AG04450 (cell line): ENCODE data around the gene LASP1. TPM values are rescaled to one million over a fixed set of nuclear protein-coding genes. Genes with fewer than 3 reads are reported as not detected.

ENCODE experiments used
- CTCF ChIA-PET: fragments of 300-600, 350-600 bp; formaldehyde crosslinking; extraction: SDS; loops from one replicate; lab custom pipeline; 2022; ENCODE audit warnings: antibody characterized with exemption, inconsistent platforms; lab: Charles Lee
- POLR2A ChIA-PET: fragments of 350-600 bp; formaldehyde crosslinking; extraction: SDS; loops from one replicate; lab custom pipeline; 2021; ENCODE audit warnings: antibody characterized with exemption, inconsistent platforms; lab: Yijun Ruan, JAX
- DNase-seq: peaks from one replicate; pipeline ENCODE4 v3.0.0-alpha.2; 2011; ENCODE audit warnings: low read depth, low spot score
- H3K27ac ChIP-seq: one replicate; pipeline ENCODE4 v1.5.1; 2012; ENCODE audit warnings: low read depth, low read length, control low read depth
- H3K27me3 ChIP-seq: one replicate; pipeline ENCODE4 v1.6.0; 2012; ENCODE audit warnings: low read length; ENCODE audit not compliant: control insufficient read depth, insufficient read depth
- H3K4me3 ChIP-seq: 2 replicates; pipeline ENCODE4 v1.5.1; 2011; ENCODE audit warnings: mild to moderate bottlenecking, low read depth, low read length, control low read depth
- H3K9me3 ChIP-seq: 2 replicates; pipeline ENCODE4 v1.5.1; 2012; ENCODE audit warnings: low read length; ENCODE audit not compliant: control insufficient read depth, insufficient read depth
- polyA plus RNA-seq: library from polyadenylated mRNA; depleted of rRNA; stranded (reverse); fragments of >200 nt; gene quantifications from 2 replicates; pipeline ENCODE4 v1.2.3, GENCODE V29; 2011
- TF ChIP-seq, protein P1 (sequence below): IDR thresholded peaks from 2 replicates; pipeline ENCODE4 v1.5.1; 2011; ENCODE audit warnings: low read depth, low read length, control low read depth, inconsistent platforms

The LASP1 gene
- polyA plus RNA-seq, 1 experiment: 181 TPM

DNA sequence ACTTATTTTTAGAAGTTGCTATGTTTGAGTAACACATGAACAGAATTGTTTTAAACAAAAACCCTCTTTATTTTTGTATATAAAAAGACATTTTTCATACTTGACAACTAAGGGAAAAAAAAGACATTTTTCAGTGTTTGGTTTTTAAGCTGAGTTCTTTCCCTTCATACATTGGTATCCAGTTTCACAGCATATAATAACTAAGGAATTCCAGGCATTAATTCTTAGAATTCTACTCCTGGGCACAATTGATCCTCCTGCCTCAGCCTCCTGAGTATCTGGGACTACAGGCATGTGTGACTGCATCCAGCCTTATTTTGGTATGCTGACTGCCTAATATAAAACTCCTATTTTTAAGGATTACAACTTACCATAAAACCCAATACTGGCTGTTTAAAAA, 88.9 kb downstream of the LASP1 start:
- ChIA-PET CTCF (interaction anchor here (0.6 to 1.9 kb wide), 3 partner anchors 24 to 194 kb away, joined by 4 to 17 read pairs (median 5); no protein-coding TSS in a partner anchor), POLR2A (interaction anchor here (1.0 to 1.3 kb wide), 2 partner anchors 20 to 23 kb away, joined by 4 to 7 read pairs; no protein-coding TSS in a partner anchor)
- Histone ChIP-seq H3K4me3 (no peak overlapping the region), H3K27me3 (no peaks in the 10 kb centered on the region), H3K27ac (peak overlapping the region; percentile 57), H3K9me3 (no peaks in the 10 kb centered on the region)
- TF ChIP-seq, protein P1, sequence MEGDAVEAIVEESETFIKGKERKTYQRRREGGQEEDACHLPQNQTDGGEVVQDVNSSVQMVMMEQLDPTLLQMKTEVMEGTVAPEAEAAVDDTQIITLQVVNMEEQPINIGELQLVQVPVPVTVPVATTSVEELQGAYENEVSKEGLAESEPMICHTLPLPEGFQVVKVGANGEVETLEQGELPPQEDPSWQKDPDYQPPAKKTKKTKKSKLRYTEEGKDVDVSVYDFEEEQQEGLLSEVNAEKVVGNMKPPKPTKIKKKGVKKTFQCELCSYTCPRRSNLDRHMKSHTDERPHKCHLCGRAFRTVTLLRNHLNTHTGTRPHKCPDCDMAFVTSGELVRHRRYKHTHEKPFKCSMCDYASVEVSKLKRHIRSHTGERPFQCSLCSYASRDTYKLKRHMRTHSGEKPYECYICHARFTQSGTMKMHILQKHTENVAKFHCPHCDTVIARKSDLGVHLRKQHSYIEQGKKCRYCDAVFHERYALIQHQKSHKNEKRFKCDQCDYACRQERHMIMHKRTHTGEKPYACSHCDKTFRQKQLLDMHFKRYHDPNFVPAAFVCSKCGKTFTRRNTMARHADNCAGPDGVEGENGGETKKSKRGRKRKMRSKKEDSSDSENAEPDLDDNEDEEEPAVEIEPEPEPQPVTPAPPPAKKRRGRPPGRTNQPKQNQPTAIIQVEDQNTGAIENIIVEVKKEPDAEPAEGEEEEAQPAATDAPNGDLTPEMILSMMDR: no peak
- no peak for DNase-seq

DNA sequence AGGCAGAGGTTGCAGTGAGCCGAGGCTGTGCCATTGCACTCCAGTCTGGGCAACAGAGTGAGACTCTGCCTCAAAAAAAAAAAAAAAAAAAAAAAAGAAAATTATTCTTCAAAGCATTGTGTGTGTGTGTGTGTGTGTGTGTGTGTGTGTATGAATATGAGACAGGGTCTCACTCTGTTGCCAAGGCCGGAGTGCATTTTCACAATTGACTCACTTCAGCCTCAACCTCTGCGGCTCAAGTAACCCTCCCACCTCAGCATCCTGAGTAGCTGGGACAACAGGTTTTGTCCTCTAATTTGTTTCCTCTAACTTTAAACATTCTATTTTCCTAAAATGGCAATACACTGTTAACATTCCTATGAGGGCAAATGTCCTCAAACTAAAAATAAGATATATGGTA, 89.7 kb downstream of the LASP1 start:
- Histone ChIP-seq H3K9me3 (no peaks in the 10 kb centered on the region), H3K27ac (peak overlapping the region; percentile 57), H3K4me3 (no peak overlapping the region), H3K27me3 (no peaks in the 10 kb centered on the region)
- TF ChIP-seq, protein P1: no peak
- no peak for DNase-seq
- ChIA-PET CTCF (interaction anchor here (1.4 kb wide), 1 partner anchor 24 kb away, joined by 4 read pairs; no protein-coding TSS in a partner anchor), POLR2A (interaction anchor here (0.7 kb wide), 1 partner anchor 19 kb away, joined by 9 read pairs; no protein-coding TSS in a partner anchor)

DNA sequence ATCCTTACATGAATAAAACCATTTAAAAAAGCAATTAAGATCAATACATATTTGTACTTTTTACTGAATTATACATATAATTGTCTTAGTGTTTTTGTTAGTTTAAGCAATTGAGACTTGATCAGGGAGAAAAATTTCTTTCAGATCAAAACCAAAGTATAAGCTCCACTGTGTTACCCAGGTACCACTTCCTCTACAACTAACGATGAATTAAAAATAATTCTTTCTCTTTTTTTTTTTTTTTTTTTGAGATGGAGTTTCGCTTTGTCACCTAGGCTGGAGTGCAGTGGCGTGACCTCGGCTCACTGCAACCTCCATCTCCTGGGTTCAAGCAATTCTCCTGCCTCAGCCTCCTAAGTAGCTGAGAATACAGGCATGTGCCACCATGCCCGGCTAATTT, 90.5 kb downstream of the LASP1 start:
- CTCF ChIA-PET: interaction anchor here (1.4 kb wide), 1 partner anchor 23 kb away, joined by 4 read pairs; no protein-coding TSS in a partner anchor
- POLR2A ChIA-PET: interaction anchor here (0.6 kb wide), 1 partner anchor 36 kb away, joined by 6 read pairs; no protein-coding TSS in a partner anchor

DNA sequence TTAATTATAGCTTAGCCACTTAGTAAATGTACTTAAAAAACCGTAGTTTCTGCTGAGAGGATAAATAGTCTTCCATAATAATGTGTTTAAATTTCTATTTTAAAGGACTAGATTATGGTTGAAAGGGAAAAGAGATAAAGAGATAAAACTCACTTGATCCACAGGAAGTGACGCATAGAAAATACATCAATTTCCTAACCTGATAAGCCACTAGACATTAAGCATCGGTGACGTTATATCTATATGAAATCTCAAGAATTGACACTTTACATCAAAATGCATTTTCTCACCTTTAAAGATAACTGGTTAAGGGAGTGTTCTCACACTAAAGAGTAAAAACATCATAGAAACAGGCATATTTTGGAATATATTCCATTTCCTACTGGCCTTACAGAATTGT, 91.6 kb downstream of the LASP1 start:
- Histone ChIP-seq H3K9me3 (peaks cover 4% of the 10 kb centered on the region; the same call in 1 of the 2 replicates), H3K4me3 (no peak overlapping the region), H3K27me3 (no peaks in the 10 kb centered on the region), H3K27ac (no peak overlapping the region)
- POLR2A ChIA-PET: no interaction called here
- no peak for DNase-seq
- TF ChIP-seq, protein P1: no peak
- CTCF ChIA-PET: interaction anchor here (1.3 to 3.2 kb wide), 2 partner anchors 22 to 192 kb away, joined by 3 to 11 read pairs; no protein-coding TSS in a partner anchor

More for the DNA sequence above, 90.5 kb downstream of the LASP1 start:
- no peak overlapping the region for H3K4me3 ChIP-seq
- H3K9me3 ChIP-seq: no peaks in the 10 kb centered on the region
- TF ChIP-seq, protein P1: no peak
- no peak overlapping the region for H3K27ac ChIP-seq
- DNase-seq: no peak
- H3K27me3 ChIP-seq: no peaks in the 10 kb centered on the region

DNA sequence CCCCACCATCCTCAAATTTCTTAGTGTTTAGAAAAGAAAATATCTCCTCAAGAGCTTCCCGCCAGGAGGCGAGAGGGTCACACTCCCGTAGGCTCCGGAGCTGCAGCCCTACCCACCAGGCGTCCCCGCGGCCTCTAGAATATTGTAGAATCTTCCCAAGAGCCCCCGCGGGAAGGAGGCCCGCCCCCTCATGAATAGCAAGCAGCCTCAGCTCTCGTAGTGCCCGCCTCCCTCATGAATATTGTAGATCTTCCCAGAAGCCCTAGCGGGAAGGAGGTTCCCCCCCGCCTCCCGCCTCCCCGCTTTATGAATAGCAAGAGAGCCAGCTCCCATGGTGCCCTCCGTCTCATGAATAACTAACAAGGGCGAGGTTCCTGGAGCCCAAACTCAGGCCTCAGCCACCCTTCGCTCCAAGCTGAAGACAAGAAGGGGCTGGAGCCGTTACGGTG, 97.5 kb downstream of the LASP1 start, which contains the start of gene FBXO47:
Gene FBXO47, minus strand, starts transcription at position 114 of the 449 bp plus-strand sequence. CDS start 4,378 bp downstream, outside the sequence.
- Histone ChIP-seq H3K27me3 (no peaks in the 10 kb centered on the region), H3K9me3 (peaks cover 4% of the 10 kb centered on the region; the same call in 1 of the 2 replicates), H3K4me3 (peak within 1 kb of the TSS; percentile 20; the same call in 1 of the 2 replicates), H3K27ac (peak within 1 kb of the TSS; percentile 31)
- TF ChIP-seq, protein P1: peak; percentile 6; the same call in 1 of the 2 replicates
- peak; percentile 51 for DNase-seq
- CTCF ChIA-PET: interaction anchor here (0.7 to 2.4 kb wide), 2 partner anchors 16 to 186 kb away, joined by 3 to 16 read pairs; no protein-coding TSS in a partner anchor
- POLR2A ChIA-PET: interaction anchor here (0.6 to 0.7 kb wide), 2 partner anchors 66 to 233 kb away, joined by 3 to 12 read pairs; partner anchors contain the start of gene RPL19
